AG04450 (cell line): ENCODE measurements around the gene DSCAML1. TPM values are rescaled to one million over a fixed set of nuclear protein-coding genes. Genes with fewer than 3 reads are reported as not detected.
A peak's percentile ranks its signal among the peaks of the same experiment; 100 is the strongest.

ENCODE experiments used
- CTCF ChIA-PET: fragments of 300-600, 350-600 bp; formaldehyde crosslinking; extraction: SDS; loops from one replicate; lab custom pipeline; 2022; ENCODE audit warnings: antibody characterized with exemption, inconsistent platforms; lab: Charles Lee
- POLR2A ChIA-PET: fragments of 350-600 bp; formaldehyde crosslinking; extraction: SDS; loops from one replicate; lab custom pipeline; 2021; ENCODE audit warnings: antibody characterized with exemption, inconsistent platforms; lab: Yijun Ruan, JAX
- DNase-seq: peaks from one replicate; pipeline ENCODE4 v3.0.0-alpha.2; 2011; ENCODE audit warnings: low read depth, low spot score
- H3K27ac ChIP-seq: one replicate; pipeline ENCODE4 v1.5.1; 2012; ENCODE audit warnings: low read depth, low read length, control low read depth
- H3K27me3 ChIP-seq: one replicate; pipeline ENCODE4 v1.6.0; 2012; ENCODE audit warnings: low read length; ENCODE audit not compliant: control insufficient read depth, insufficient read depth
- H3K4me3 ChIP-seq: 2 replicates; pipeline ENCODE4 v1.5.1; 2011; ENCODE audit warnings: mild to moderate bottlenecking, low read depth, low read length, control low read depth
- H3K9me3 ChIP-seq: 2 replicates; pipeline ENCODE4 v1.5.1; 2012; ENCODE audit warnings: low read length; ENCODE audit not compliant: control insufficient read depth, insufficient read depth
- polyA plus RNA-seq: library from polyadenylated mRNA; depleted of rRNA; stranded (reverse); fragments of >200 nt; gene quantifications from 2 replicates; pipeline ENCODE4 v1.2.3, GENCODE V29; 2011
- TF ChIP-seq, protein P1 (sequence below): IDR thresholded peaks from 2 replicates; pipeline ENCODE4 v1.5.1; 2011; ENCODE audit warnings: low read depth, low read length, control low read depth, inconsistent platforms

DSCAML1 gene
- polyA plus RNA-seq, 1 experiment, result not detected

DNA sequence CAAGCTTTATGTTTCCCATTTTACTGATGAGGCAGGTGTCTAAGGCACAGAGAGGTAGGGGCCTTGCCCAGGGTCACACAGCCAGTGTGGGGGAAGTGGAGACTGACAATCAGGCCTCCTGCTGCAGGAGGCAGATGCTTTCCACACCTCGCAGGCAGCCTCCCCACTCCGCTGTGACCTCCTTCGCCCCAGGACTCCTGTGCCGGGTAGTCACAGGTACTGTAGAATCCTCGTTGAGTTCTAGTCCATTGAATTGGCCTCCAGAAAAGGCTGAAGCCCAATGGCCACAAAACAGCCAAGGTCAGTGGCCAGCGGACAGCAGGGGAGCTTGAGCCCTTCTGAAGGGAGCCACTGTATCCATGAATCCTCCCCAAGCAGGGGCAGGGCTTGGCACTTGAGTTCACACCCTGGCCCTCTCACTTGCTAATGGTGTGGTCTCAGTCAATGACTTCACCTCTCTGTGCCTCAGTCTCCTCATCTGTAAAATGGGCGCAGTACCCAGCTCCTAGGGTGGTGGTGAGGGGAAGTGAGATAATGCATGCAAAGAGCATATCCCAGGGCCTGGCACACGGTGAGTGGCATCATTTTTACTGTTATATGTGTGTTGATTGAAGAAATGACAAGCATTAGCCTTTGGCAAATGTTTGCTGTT is 28.6 kb upstream of the DSCAML1 start:
- ChIA-PET POLR2A (no interaction called here), CTCF (interaction anchor here (0.7 to 4.5 kb wide), 5 partner anchors 8 to 121 kb away, joined by 3 to 38 read pairs (median 4); no protein-coding TSS in a partner anchor)
- Histone ChIP-seq H3K27me3 (peaks cover 5% of the 10 kb centered on the region), H3K9me3 (no peaks in the 10 kb centered on the region; the same call in 1 of the 2 replicates), H3K27ac (no peak overlapping the region), H3K4me3 (no peak overlapping the region)
- DNase-seq, result no peak
- TF ChIP-seq, protein P1, sequence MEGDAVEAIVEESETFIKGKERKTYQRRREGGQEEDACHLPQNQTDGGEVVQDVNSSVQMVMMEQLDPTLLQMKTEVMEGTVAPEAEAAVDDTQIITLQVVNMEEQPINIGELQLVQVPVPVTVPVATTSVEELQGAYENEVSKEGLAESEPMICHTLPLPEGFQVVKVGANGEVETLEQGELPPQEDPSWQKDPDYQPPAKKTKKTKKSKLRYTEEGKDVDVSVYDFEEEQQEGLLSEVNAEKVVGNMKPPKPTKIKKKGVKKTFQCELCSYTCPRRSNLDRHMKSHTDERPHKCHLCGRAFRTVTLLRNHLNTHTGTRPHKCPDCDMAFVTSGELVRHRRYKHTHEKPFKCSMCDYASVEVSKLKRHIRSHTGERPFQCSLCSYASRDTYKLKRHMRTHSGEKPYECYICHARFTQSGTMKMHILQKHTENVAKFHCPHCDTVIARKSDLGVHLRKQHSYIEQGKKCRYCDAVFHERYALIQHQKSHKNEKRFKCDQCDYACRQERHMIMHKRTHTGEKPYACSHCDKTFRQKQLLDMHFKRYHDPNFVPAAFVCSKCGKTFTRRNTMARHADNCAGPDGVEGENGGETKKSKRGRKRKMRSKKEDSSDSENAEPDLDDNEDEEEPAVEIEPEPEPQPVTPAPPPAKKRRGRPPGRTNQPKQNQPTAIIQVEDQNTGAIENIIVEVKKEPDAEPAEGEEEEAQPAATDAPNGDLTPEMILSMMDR, result no peak

- Histone ChIP-seq H3K27ac (no peak within 1 kb of the TSS), H3K27me3 (peaks cover 5% of the 10 kb centered on the region), H3K9me3 (no peaks in the 10 kb centered on the region; the same call in 1 of the 2 replicates), H3K4me3 (no peak within 1 kb of the TSS)
- DNase-seq, result no peak
- TF ChIP-seq, protein P1, result no peak
- ChIA-PET CTCF (interaction anchor here (0.7 to 4.5 kb wide), 4 partner anchors 8 to 122 kb away, joined by 4 to 38 read pairs (median 5); no protein-coding TSS in a partner anchor), POLR2A (no interaction called here)
These were observed 27.8 kb upstream of the DSCAML1 start, which contains the start of gene FXYD2 for GRCh38 chr11:117824571-117825537. Gene FXYD2, minus strand, starts transcription at chr11:117824744. Its CDS starts 66 bp downstream, at chr11:117824678.

- TF ChIP-seq, protein P1, result no peak
- POLR2A ChIA-PET, result no interaction called here
- Histone ChIP-seq H3K4me3 (no peak overlapping the region), H3K27me3 (peaks cover 5% of the 10 kb centered on the region), H3K9me3 (no peaks in the 10 kb centered on the region; the same call in 1 of the 2 replicates), H3K27ac (no peak overlapping the region)
- CTCF ChIA-PET, result interaction anchor here (0.6 to 4.5 kb wide), 2 partner anchors 16 to 123 kb away, joined by 3 to 38 read pairs; no protein-coding TSS in a partner anchor
- no peak for DNase-seq
These were observed 27.0 kb upstream of the DSCAML1 start for GRCh38 chr11:117823946-117824420.

GRCh38 chr11:117823294-117823945 is 26.4 kb upstream of the DSCAML1 start:
- no peak for DNase-seq
- Histone ChIP-seq H3K4me3 (no peak overlapping the region), H3K9me3 (no peaks in the 10 kb centered on the region; the same call in 1 of the 2 replicates), H3K27me3 (peaks cover 5% of the 10 kb centered on the region), H3K27ac (no peak overlapping the region)
- CTCF ChIA-PET, result interaction anchor here (1.0 to 9.3 kb wide), 3 partner anchors 17 to 124 kb away, joined by 3 to 238 read pairs (median 38); no protein-coding TSS in a partner anchor
- TF ChIP-seq, protein P1, result 0 out of 2 replicates have a peak, but pooled peaks have one; percentile 6
- POLR2A ChIA-PET, result no interaction called here
